ENCODE measurements around the gene DPEP2. TPM values are rescaled to one million over a fixed set of nuclear protein-coding genes. Genes with fewer than 3 reads are reported as not detected.

The DPEP2 gene
- total and polyA plus RNA-seq, 2 of the 13 experiments (the other 11 are each of a cell fraction or from before 2014, with no cell fraction given) = 0.18 TPM; not detected in 1

DNA sequence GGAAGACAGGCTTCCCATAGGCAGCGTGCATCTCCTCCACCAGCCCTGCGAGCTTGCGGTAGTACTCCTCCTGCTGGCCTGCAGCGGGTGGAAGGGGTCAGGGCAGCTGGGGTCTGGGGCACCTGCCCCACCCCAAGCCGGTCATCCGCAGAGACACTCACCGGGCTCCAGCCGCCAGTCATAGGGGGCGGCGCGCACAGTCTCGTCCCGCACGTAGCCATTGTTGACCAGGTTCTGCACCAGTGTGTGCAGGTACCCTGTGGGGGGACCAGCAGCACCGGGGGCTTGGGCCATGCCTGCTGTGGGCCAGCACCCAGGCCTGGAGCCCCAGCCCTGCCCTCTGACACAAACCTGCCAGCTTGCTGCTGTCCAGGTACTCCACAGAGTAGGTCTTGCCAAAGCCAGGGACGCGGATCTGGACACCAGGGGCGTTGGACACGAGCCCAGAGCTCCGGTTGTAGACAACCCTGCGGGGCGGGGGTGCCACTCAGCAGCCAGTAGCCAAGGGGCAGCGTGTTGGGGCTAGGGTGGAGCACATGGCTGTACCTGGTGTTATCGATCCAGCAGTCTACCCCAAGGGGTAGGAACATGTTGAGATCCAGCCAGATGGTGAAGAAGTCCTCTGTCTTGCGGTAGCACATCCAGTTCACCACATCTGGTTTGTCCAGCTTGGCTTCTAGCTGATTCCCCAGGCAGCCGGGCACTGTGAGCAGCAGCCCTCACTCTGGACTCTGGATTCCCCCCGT, 56.6 kb downstream of the DPEP2 start (continued):
- TF ChIP-seq, protein P1, sequence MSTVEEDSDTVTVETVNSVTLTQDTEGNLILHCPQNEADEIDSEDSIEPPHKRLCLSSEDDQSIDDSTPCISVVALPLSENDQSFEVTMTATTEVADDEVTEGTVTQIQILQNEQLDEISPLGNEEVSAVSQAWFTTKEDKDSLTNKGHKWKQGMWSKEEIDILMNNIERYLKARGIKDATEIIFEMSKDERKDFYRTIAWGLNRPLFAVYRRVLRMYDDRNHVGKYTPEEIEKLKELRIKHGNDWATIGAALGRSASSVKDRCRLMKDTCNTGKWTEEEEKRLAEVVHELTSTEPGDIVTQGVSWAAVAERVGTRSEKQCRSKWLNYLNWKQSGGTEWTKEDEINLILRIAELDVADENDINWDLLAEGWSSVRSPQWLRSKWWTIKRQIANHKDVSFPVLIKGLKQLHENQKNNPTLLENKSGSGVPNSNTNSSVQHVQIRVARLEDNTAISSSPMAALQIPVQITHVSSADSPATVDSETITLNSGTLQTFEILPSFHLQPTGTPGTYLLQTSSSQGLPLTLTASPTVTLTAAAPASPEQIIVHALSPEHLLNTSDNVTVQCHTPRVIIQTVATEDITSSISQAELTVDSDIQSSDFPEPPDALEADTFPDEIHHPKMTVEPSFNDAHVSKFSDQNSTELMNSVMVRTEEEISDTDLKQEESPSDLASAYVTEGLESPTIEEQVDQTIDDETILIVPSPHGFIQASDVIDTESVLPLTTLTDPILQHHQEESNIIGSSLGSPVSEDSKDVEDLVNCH (CRISPR knock-in tag; IDR thresholded peaks at IDR 0.05) = 0 out of 2 replicates have a peak, but pooled peaks have one; percentile 66
- TF ChIP-seq ZNF614 (CRISPR knock-in tag; IDR thresholded peaks at IDR 0.05; ENCODE audit: borderline replicate concordance) (peak; percentile 15; the same call in 1 of the 2 replicates), ZNF891 (CRISPR knock-in tag; IDR thresholded peaks at IDR 0.05) (no peak), ZNF556 (CRISPR knock-in tag; IDR thresholded peaks at IDR 0.05; ENCODE audit: borderline replicate concordance) (peak; percentile 59; the same call in 1 of the 2 replicates), SMYD3 (CRISPR knock-in tag; IDR thresholded peaks at IDR 0.05) (no peak), ESRRA (CRISPR knock-in tag; IDR thresholded peaks at IDR 0.05; ENCODE audit: low read depth) (no peak), PAWR (CRISPR knock-in tag; IDR thresholded peaks at IDR 0.05; ENCODE audit: borderline replicate concordance) (0 out of 2 replicates have a peak, but pooled peaks have one; percentile 79), ZNF660 (CRISPR knock-in tag; IDR thresholded peaks at IDR 0.05; ENCODE audit: borderline replicate concordance, low read depth) (0 out of 2 replicates have a peak, but pooled peaks have one; percentile 67), DMAP1 (CRISPR knock-in tag; IDR thresholded peaks at IDR 0.05) (0 out of 2 replicates have a peak, but pooled peaks have one; percentile 31), NFYB (CRISPR knock-in tag; IDR thresholded peaks at IDR 0.05) (0 out of 2 replicates have a peak, but pooled peaks have one; percentile 5), RBFOX2 (IDR thresholded peaks at IDR 0.05; ENCODE audit: low read depth, low read length) (peak; percentile 74), ZBTB39 (CRISPR knock-in tag; IDR thresholded peaks at IDR 0.05) (0 out of 2 replicates have a peak, but pooled peaks have one; percentile 22), ZNF12 (CRISPR knock-in tag; IDR thresholded peaks at IDR 0.05) (0 out of 2 replicates have a peak, but pooled peaks have one; percentile 10), ZBTB26 (CRISPR knock-in tag; IDR thresholded peaks at IDR 0.05; ENCODE audit: borderline replicate concordance) (no peak), SP4 (CRISPR knock-in tag; IDR thresholded peaks at IDR 0.05) (0 out of 2 replicates have a peak, but pooled peaks have one; percentile 21), ZNF619 (CRISPR knock-in tag; IDR thresholded peaks at IDR 0.05) (0 out of 2 replicates have a peak, but pooled peaks have one; percentile 51)
- TF ChIP-seq, protein P2, sequence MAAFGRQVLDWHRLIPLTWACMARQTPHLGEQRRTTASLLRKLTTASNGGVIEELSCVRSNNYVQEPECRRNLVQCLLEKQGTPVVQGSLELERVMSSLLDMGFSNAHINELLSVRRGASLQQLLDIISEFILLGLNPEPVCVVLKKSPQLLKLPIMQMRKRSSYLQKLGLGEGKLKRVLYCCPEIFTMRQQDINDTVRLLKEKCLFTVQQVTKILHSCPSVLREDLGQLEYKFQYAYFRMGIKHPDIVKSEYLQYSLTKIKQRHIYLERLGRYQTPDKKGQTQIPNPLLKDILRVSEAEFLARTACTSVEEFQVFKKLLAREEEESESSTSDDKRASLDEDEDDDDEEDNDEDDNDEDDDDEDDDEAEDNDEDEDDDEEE (CRISPR knock-in tag; IDR thresholded peaks at IDR 0.05) = peak; percentile 46
- TF ChIP-seq, protein P3, sequence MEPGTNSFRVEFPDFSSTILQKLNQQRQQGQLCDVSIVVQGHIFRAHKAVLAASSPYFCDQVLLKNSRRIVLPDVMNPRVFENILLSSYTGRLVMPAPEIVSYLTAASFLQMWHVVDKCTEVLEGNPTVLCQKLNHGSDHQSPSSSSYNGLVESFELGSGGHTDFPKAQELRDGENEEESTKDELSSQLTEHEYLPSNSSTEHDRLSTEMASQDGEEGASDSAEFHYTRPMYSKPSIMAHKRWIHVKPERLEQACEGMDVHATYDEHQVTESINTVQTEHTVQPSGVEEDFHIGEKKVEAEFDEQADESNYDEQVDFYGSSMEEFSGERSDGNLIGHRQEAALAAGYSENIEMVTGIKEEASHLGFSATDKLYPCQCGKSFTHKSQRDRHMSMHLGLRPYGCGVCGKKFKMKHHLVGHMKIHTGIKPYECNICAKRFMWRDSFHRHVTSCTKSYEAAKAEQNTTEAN (CRISPR knock-in tag; conservative IDR thresholded peaks at IDR 0.05) = 0 out of 2 replicates have a peak, but pooled peaks have one; percentile 43
- TF ChIP-seq, protein P4, sequence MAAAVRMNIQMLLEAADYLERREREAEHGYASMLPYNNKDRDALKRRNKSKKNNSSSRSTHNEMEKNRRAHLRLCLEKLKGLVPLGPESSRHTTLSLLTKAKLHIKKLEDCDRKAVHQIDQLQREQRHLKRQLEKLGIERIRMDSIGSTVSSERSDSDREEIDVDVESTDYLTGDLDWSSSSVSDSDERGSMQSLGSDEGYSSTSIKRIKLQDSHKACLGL (CRISPR knock-in tag; IDR thresholded peaks at IDR 0.05) = 0 out of 2 replicates have a peak, but pooled peaks have one; percentile 48

All from HepG2 (cell line).